ENCODE results near the gene NEDD1.

- TF ChIP-seq CTCF (IDR thresholded peaks at IDR 0.05) (no peak), EP300 (IDR thresholded peaks at IDR 0.05) (no peak), POLR2A (IDR thresholded peaks at IDR 0.05) (no peak), POLR2AphosphoS5 (IDR thresholded peaks at IDR 0.05) (no peak)
Measured at GRCh38 chr12:96994900-96995299, 87.8 kb downstream of the NEDD1 start.
